ENCODE results near the gene MTRF1.

MTRF1 gene

GRCh38 chr13:41299316-41300094 lies 36.1 kb upstream of the MTRF1 start:
- Histone ChIP-seq H3K4me2 (ENCODE audit: low read length) (no peak overlapping the region), H3K4me1 (ENCODE audit: insufficient read depth, low read length, severe bottlenecking) (no peaks in the 10 kb centered on the region), H3K27me3 (ENCODE audit: insufficient read depth, low read length) (no peaks in the 10 kb centered on the region), H3F3A (ENCODE audit: insufficient read depth, low read length) (no peaks in the 10 kb centered on the region), H3K4me3 (ENCODE audit: low read depth, low read length, poor library complexity, severe bottlenecking) (no peak overlapping the region), H4K20me1 (ENCODE audit: insufficient read depth, low read length) (no peaks in the 10 kb centered on the region), H3K9me3 (ENCODE audit: low read length) (no peaks in the 10 kb centered on the region), H3K27ac (ENCODE audit: low read depth, low read length, poor library complexity, severe bottlenecking) (no peak overlapping the region), H3K9ac (ENCODE audit: low read length) (no peak overlapping the region), H3K9me2 (ENCODE audit: low read depth, low read length) (no peaks in the 10 kb centered on the region), H3K79me2 (ENCODE audit: insufficient read depth, low read length) (no peaks in the 10 kb centered on the region), H2AFZ (ENCODE audit: low read length) (no peak overlapping the region), H3K36me3 (ENCODE audit: insufficient read depth, low read length) (no peaks in the 10 kb centered on the region)
- TF ChIP-seq CTCF (IDR thresholded peaks at IDR 0.05; ENCODE audit: low read length), result no peak
- TF ChIP-seq EZH2 (IDR thresholded peaks at IDR 0.05; ENCODE audit: borderline replicate concordance, low read length), result no peak

GRCh38 chr13:41296879-41297646 lies 33.7 kb upstream of the MTRF1 start:
- Histone ChIP-seq H3K9ac (ENCODE audit: low read length) (no peak overlapping the region), H3K4me2 (ENCODE audit: low read length) (no peak overlapping the region), H3K79me2 (ENCODE audit: insufficient read depth, low read length) (no peaks in the 10 kb centered on the region), H3K4me1 (ENCODE audit: insufficient read depth, low read length, severe bottlenecking) (no peaks in the 10 kb centered on the region), H3K27ac (ENCODE audit: low read depth, low read length, poor library complexity, severe bottlenecking) (no peak overlapping the region), H3K9me2 (ENCODE audit: low read depth, low read length) (no peaks in the 10 kb centered on the region), H3K9me3 (ENCODE audit: low read length) (0 out of 2 replicates have a peak, but pooled peaks cover 3% of the 10 kb centered on the region), H3F3A (ENCODE audit: insufficient read depth, low read length) (no peaks in the 10 kb centered on the region), H3K4me3 (ENCODE audit: low read depth, low read length, poor library complexity, severe bottlenecking) (no peak overlapping the region), H3K27me3 (ENCODE audit: insufficient read depth, low read length) (no peaks in the 10 kb centered on the region), H2AFZ (ENCODE audit: low read length) (no peak overlapping the region), H3K36me3 (ENCODE audit: insufficient read depth, low read length) (no peaks in the 10 kb centered on the region), H4K20me1 (ENCODE audit: insufficient read depth, low read length) (no peaks in the 10 kb centered on the region)
- TF ChIP-seq CTCF (IDR thresholded peaks at IDR 0.05; ENCODE audit: low read length) (no peak), EZH2 (IDR thresholded peaks at IDR 0.05; ENCODE audit: borderline replicate concordance, low read length) (no peak)

GRCh38 chr13:41295973-41296372 lies 32.6 kb upstream of the MTRF1 start:
- TF ChIP-seq CTCF (IDR thresholded peaks at IDR 0.05; ENCODE audit: low read length) (no peak), EZH2 (IDR thresholded peaks at IDR 0.05; ENCODE audit: borderline replicate concordance, low read length) (no peak)
- Histone ChIP-seq H3K79me2 (ENCODE audit: insufficient read depth, low read length) (no peaks in the 10 kb centered on the region), H3K27ac (ENCODE audit: low read depth, low read length, poor library complexity, severe bottlenecking) (no peak overlapping the region), H3K27me3 (ENCODE audit: insufficient read depth, low read length) (no peaks in the 10 kb centered on the region), H3K9ac (ENCODE audit: low read length) (no peak overlapping the region), H2AFZ (ENCODE audit: low read length) (no peak overlapping the region), H4K20me1 (ENCODE audit: insufficient read depth, low read length) (no peaks in the 10 kb centered on the region), H3K9me3 (ENCODE audit: low read length) (0 out of 2 replicates have a peak, but pooled peaks cover 3% of the 10 kb centered on the region), H3K4me2 (ENCODE audit: low read length) (no peak overlapping the region), H3K9me2 (ENCODE audit: low read depth, low read length) (no peaks in the 10 kb centered on the region), H3K4me3 (ENCODE audit: low read depth, low read length, poor library complexity, severe bottlenecking) (no peak overlapping the region), H3K4me1 (ENCODE audit: insufficient read depth, low read length, severe bottlenecking) (no peaks in the 10 kb centered on the region), H3F3A (ENCODE audit: insufficient read depth, low read length) (no peaks in the 10 kb centered on the region), H3K36me3 (ENCODE audit: insufficient read depth, low read length) (no peaks in the 10 kb centered on the region)

Data from OCI-LY1 (cell line).